Measurements from ENCODE around the gene NVL. TPM values are rescaled to one million over a fixed set of nuclear protein-coding genes. Genes with fewer than 3 reads are reported as not detected.

Gene NVL
- total RNA-seq, 1 experiment from 2014 or later = 45.0 TPM

- intact Hi-C loops (cut with micrococcal nuclease; ENCODE audit: unreplicated experiment) = no loop called here
- POLR2A ChIA-PET = no interaction called here
- no peaks in the 10 kb centered on the region for H3K36me3 ChIP-seq (ENCODE audit: control insufficient read depth, insufficient read depth, low read length)
- Mint-ChIP-seq H3K4me1 (ENCODE audit: low read depth, unreplicated experiment) (peaks cover 8% of the 10 kb centered on the region), H3K9me3 (ENCODE audit: unreplicated experiment) (no peaks in the 10 kb centered on the region), H3K4me3 (ENCODE audit: unreplicated experiment) (no peak overlapping the region), H3K36me3 (ENCODE audit: insufficient read depth, unreplicated experiment) (peaks cover 26% of the 10 kb centered on the region), H3K27ac (ENCODE audit: unreplicated experiment) (no peak overlapping the region), H3K27me3 (ENCODE audit: insufficient read depth, unreplicated experiment) (no peaks in the 10 kb centered on the region)
- CTCF ChIA-PET = no interaction called here
- no peak for TF ChIP-seq CTCF (IDR thresholded peaks at IDR 0.05; ENCODE audit: insufficient read depth in 1 of 2, low read depth in 1 of 2, low read length in 1 of 2, severe bottlenecking in 1 of 2, unreplicated experiment in 1 of 2)
- H3K27me3 ChIP-seq (replicated peaks; ENCODE audit: control insufficient read depth, insufficient read depth, low read length) = no peaks in the 10 kb centered on the region
- BruUV-seq (replicated peaks) = no TSS peak
- no peaks in the 10 kb centered on the region for H3K4me1 ChIP-seq
- H3K9me3 ChIP-seq = no peaks in the 10 kb centered on the region
- no peak overlapping the region for H3K4me3 ChIP-seq (ENCODE audit: low read depth, low read length)
- DNase-seq = no peak
Observed at GRCh38 chr1:224258351-224258750, 71.6 kb downstream of the NVL start.

GRCh38 chr1:224256640-224257039 lies 73.3 kb downstream of the NVL start:
- no peak for DNase-seq
- Histone ChIP-seq H3K4me1 (no peaks in the 10 kb centered on the region), H3K4me3 (ENCODE audit: low read depth, low read length) (no peak overlapping the region), H3K27me3 (replicated peaks; ENCODE audit: control insufficient read depth, insufficient read depth, low read length) (no peaks in the 10 kb centered on the region), H3K9me3 (no peaks in the 10 kb centered on the region), H3K36me3 (ENCODE audit: control insufficient read depth, insufficient read depth, low read length) (no peaks in the 10 kb centered on the region)
- Mint-ChIP-seq H3K4me1 (ENCODE audit: low read depth, unreplicated experiment) (peaks cover 7% of the 10 kb centered on the region), H3K9me3 (ENCODE audit: unreplicated experiment) (no peaks in the 10 kb centered on the region), H3K36me3 (ENCODE audit: insufficient read depth, unreplicated experiment) (peaks cover 26% of the 10 kb centered on the region), H3K27me3 (ENCODE audit: insufficient read depth, unreplicated experiment) (no peaks in the 10 kb centered on the region), H3K27ac (ENCODE audit: unreplicated experiment) (no peak overlapping the region), H3K4me3 (ENCODE audit: unreplicated experiment) (no peak overlapping the region)
- BruUV-seq (replicated peaks) = no TSS peak
- intact Hi-C loops (cut with micrococcal nuclease; ENCODE audit: unreplicated experiment) = no loop called here
- ChIA-PET POLR2A (no interaction called here), CTCF (no interaction called here)
- no peak for TF ChIP-seq CTCF (IDR thresholded peaks at IDR 0.05; ENCODE audit: insufficient read depth in 1 of 2, low read depth in 1 of 2, low read length in 1 of 2, severe bottlenecking in 1 of 2, unreplicated experiment in 1 of 2)

- H3K4me3 ChIP-seq (ENCODE audit: low read depth, low read length) = no peak overlapping the region
- no peak for TF ChIP-seq CTCF (IDR thresholded peaks at IDR 0.05; ENCODE audit: insufficient read depth in 1 of 2, low read depth in 1 of 2, low read length in 1 of 2, severe bottlenecking in 1 of 2, unreplicated experiment in 1 of 2)
- intact Hi-C loops (cut with micrococcal nuclease; ENCODE audit: unreplicated experiment) = no loop called here
- H3K4me1 ChIP-seq = no peaks in the 10 kb centered on the region
- Mint-ChIP-seq H3K9me3 (ENCODE audit: unreplicated experiment) (no peaks in the 10 kb centered on the region), H3K36me3 (ENCODE audit: insufficient read depth, unreplicated experiment) (peaks cover 28% of the 10 kb centered on the region), H3K27ac (ENCODE audit: unreplicated experiment) (no peak overlapping the region), H3K27me3 (ENCODE audit: insufficient read depth, unreplicated experiment) (no peaks in the 10 kb centered on the region), H3K4me3 (ENCODE audit: unreplicated experiment) (no peak overlapping the region), H3K4me1 (ENCODE audit: low read depth, unreplicated experiment) (peaks cover 10% of the 10 kb centered on the region)
- H3K36me3 ChIP-seq (ENCODE audit: control insufficient read depth, insufficient read depth, low read length) = peaks cover under 1% of the 10 kb centered on the region; the same call in 1 of the 2 replicates
- DNase-seq = no peak
- BruUV-seq (replicated peaks) = no TSS peak
- H3K9me3 ChIP-seq = no peaks in the 10 kb centered on the region
- ChIA-PET CTCF (no interaction called here), POLR2A (no interaction called here)
- no peaks in the 10 kb centered on the region for H3K27me3 ChIP-seq (replicated peaks; ENCODE audit: control insufficient read depth, insufficient read depth, low read length)
Observed at GRCh38 chr1:224253721-224254120, 76.3 kb downstream of the NVL start.

All from Caco-2 (cell line).